RCC 7860 (cell line): ENCODE measurements around the gene PLA2G4A.

Experiments
- DNase-seq: peaks from one replicate; pipeline ENCODE4 v3.0.0-alpha.2; 2015; ENCODE audit warnings: low spot score
- FAIRE-seq: peaks from 2 replicates; lab custom pipeline; 2012; peaks lifted over from hg19 to GRCh38; lab: Jason Lieb, UNC

PLA2G4A gene

GRCh38 chr1:187003353-187003752 lies 174.6 kb downstream of the PLA2G4A start:
- DNase-seq (no peak), FAIRE-seq (no peak)

- DNase-seq (no peak), FAIRE-seq (no peak)
These were observed 178.1 kb downstream of the PLA2G4A start for GRCh38 chr1:187006896-187007295.

- DNase-seq (no peak), FAIRE-seq (no peak)
These were observed 180.6 kb downstream of the PLA2G4A start for GRCh38 chr1:187009320-187009719.

GRCh38 chr1:187010571-187011309 lies 182.0 kb downstream of the PLA2G4A start:
- no peak for DNase-seq
- FAIRE-seq: no peak

- no peak for FAIRE-seq
- DNase-seq: no peak
These were observed 184.9 kb downstream of the PLA2G4A start for GRCh38 chr1:187013582-187014200.

GRCh38 chr1:187018291-187018690 lies 189.5 kb downstream of the PLA2G4A start:
- FAIRE-seq (no peak), DNase-seq (no peak)

GRCh38 chr1:187027253-187027652 lies 198.5 kb downstream of the PLA2G4A start:
- DNase-seq: no peak
- FAIRE-seq: no peak

- DNase-seq (no peak), FAIRE-seq (no peak)
These were observed 203.7 kb downstream of the PLA2G4A start for GRCh38 chr1:187032316-187032981.

GRCh38 chr1:187032982-187033692 lies 204.4 kb downstream of the PLA2G4A start:
- FAIRE-seq (no peak), DNase-seq (no peak)

- FAIRE-seq: no peak
- DNase-seq: no peak
These were observed 205.1 kb downstream of the PLA2G4A start for GRCh38 chr1:187033693-187034390.

GRCh38 chr1:187034501-187034900 lies 205.8 kb downstream of the PLA2G4A start:
- DNase-seq (no peak), FAIRE-seq (no peak)

GRCh38 chr1:187037973-187038553 lies 209.3 kb downstream of the PLA2G4A start:
- FAIRE-seq: no peak
- DNase-seq: no peak
